HG03432 (cell line): Measurements from ENCODE around the gene SLC8A1.

Source experiments
- ATAC-seq: cut with Tn5 transposase; IDR thresholded peaks from one replicate; pipeline ENCODE4 v1.9.1; 2021; ENCODE audit warnings: mild to moderate bottlenecking, moderate library complexity; ENCODE audit not compliant: unreplicated experiment

Gene SLC8A1

GRCh38 chr2:40463112-40463511, 11.2 kb upstream of the SLC8A1 start:
- no peak for ATAC-seq

- ATAC-seq: no peak
Observed at GRCh38 chr2:40458271-40458794, 6.4 kb upstream of the SLC8A1 start.

GRCh38 chr2:40457837-40458236, 5.9 kb upstream of the SLC8A1 start:
- no peak for ATAC-seq

GRCh38 chr2:40457366-40457765, 5.5 kb upstream of the SLC8A1 start:
- no peak for ATAC-seq

- no peak for ATAC-seq
Observed at GRCh38 chr2:40456926-40457325, 5.0 kb upstream of the SLC8A1 start.

- ATAC-seq: no peak
Observed at GRCh38 chr2:40455661-40456060, 3.8 kb upstream of the SLC8A1 start.

- ATAC-seq: no peak
Observed at GRCh38 chr2:40454321-40454720, 2.4 kb upstream of the SLC8A1 start.

GRCh38 chr2:40452786-40453185, 896 bp upstream of the SLC8A1 start:
- ATAC-seq: no peak

- ATAC-seq: peak; percentile 41
Observed at GRCh38 chr2:40450796-40451430, 977 bp downstream of the SLC8A1 start.

- ATAC-seq: no peak
Observed at GRCh38 chr2:40450066-40450795, 1.7 kb downstream of the SLC8A1 start.

- no peak for ATAC-seq
Observed at GRCh38 chr2:40448476-40449079, 3.3 kb downstream of the SLC8A1 start.

GRCh38 chr2:40445467-40445866, 6.4 kb downstream of the SLC8A1 start:
- ATAC-seq: no peak

GRCh38 chr2:40440835-40441234, 11.1 kb downstream of the SLC8A1 start:
- no peak for ATAC-seq

GRCh38 chr2:40439473-40439872, 12.4 kb downstream of the SLC8A1 start:
- ATAC-seq: no peak

- no peak for ATAC-seq
Observed at GRCh38 chr2:40436093-40436475, 15.8 kb downstream of the SLC8A1 start.

GRCh38 chr2:40435426-40436092, 16.3 kb downstream of the SLC8A1 start:
- ATAC-seq: no peak

GRCh38 chr2:40434731-40435271, 17.1 kb downstream of the SLC8A1 start:
- no peak for ATAC-seq

- no peak for ATAC-seq
Observed at GRCh38 chr2:40433736-40434135, 18.2 kb downstream of the SLC8A1 start.

GRCh38 chr2:40432921-40433483, 18.9 kb downstream of the SLC8A1 start:
- no peak for ATAC-seq

GRCh38 chr2:40431600-40431955, 20.3 kb downstream of the SLC8A1 start:
- ATAC-seq: no peak
